Measurements from ENCODE around the gene MXD4.

DNA sequence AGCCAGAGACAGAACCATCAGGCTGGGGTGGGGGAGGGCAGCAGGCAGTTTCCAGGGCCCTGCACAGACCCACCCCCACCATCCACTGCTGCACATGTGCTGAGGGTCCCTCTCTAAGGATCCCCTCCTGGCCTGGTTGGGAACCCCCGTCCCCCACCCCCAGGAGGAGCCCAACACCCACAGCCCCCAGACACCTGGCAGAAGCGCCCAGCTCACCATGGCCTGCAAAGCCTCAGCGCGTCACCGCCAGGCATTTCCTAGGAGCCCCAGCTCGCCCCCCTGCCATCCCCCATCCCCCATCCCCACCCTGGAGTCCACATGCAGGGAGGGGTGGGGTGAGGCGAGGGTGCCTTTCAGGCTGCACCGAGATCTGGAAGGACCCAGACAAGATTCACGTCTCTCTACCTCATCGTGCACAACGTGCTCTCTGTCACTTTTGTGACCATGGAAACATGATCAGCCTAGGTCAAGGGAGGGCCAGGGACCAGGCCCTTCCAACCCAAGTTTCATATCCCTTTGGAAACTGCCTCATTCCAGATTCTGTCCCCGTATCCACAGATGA, 9.3 kb downstream of the MXD4 start:
- TF ChIP-seq POLR2A (IDR thresholded peaks at IDR 0.05) = no peak
- TF ChIP-seq, protein P1, sequence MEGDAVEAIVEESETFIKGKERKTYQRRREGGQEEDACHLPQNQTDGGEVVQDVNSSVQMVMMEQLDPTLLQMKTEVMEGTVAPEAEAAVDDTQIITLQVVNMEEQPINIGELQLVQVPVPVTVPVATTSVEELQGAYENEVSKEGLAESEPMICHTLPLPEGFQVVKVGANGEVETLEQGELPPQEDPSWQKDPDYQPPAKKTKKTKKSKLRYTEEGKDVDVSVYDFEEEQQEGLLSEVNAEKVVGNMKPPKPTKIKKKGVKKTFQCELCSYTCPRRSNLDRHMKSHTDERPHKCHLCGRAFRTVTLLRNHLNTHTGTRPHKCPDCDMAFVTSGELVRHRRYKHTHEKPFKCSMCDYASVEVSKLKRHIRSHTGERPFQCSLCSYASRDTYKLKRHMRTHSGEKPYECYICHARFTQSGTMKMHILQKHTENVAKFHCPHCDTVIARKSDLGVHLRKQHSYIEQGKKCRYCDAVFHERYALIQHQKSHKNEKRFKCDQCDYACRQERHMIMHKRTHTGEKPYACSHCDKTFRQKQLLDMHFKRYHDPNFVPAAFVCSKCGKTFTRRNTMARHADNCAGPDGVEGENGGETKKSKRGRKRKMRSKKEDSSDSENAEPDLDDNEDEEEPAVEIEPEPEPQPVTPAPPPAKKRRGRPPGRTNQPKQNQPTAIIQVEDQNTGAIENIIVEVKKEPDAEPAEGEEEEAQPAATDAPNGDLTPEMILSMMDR (IDR thresholded peaks at IDR 0.05 in 4 of 5, conservative IDR thresholded peaks at IDR 0.05 in 1 of 5) = no peak
